Upper lobe of left lung (tissue), 6 donors: Measurements from ENCODE around the gene PTPN13. TPM values are rescaled to one million over a fixed set of nuclear protein-coding genes. Genes with fewer than 3 reads are reported as not detected.
A peak's percentile ranks its signal among the peaks of the same experiment; 100 is the strongest.

Source experiments
- ATAC-seq, 2 donors: fragments of 200-7000 bp; cut with Tn5 transposase; one replicate each; pipeline ENCODE4 v1.9.1; 2022; ENCODE audit warnings: mild to moderate bottlenecking in 2 of 2, moderate library complexity in 2 of 2; ENCODE audit not compliant: low FRiP score in 2 of 2
- DNase-seq, 2 donors: peaks; one replicate each; pipeline ENCODE4 v3.0.0-alpha.2; 2019 to 2020
- H3K27ac ChIP-seq, 4 donors: fragments of 200-600 bp; sonication (generic); one replicate each; pipeline ENCODE4 v1.5.1; 2016 to 2019
- H3K27me3 ChIP-seq, 4 donors: fragments of 200-600 bp; sonication (generic); one replicate each; pipeline ENCODE4 v1.5.1; 2017 to 2019
- H3K36me3 ChIP-seq, 4 donors: fragments of 200-600 bp; sonication (generic); one replicate each; pipeline ENCODE4 v1.5.1; 2016 to 2019
- H3K4me1 ChIP-seq, 4 donors: fragments of 200-600 bp; sonication (generic); one replicate each; pipeline ENCODE4 v1.5.1; 2018 to 2019
- H3K4me3 ChIP-seq, 4 donors: fragments of 200-600 bp; sonication (generic); one replicate each; pipeline ENCODE4 v1.5.1; 2017 to 2019; ENCODE audit warnings: mild to moderate bottlenecking in 2 of 4, moderate library complexity in 1 of 4
- H3K9me3 ChIP-seq, 4 donors: fragments of 200-600 bp; sonication (generic); one replicate each; pipeline ENCODE4 v1.5.1; 2018 to 2019
- EP300 ChIP-seq, 4 donors: sonication (generic); formaldehyde crosslinking; IDR thresholded peaks; one replicate each; pipeline ENCODE4 v1.5.1; 2017; ENCODE audit warnings: antibody characterized with exemption in 4 of 4, control low read depth in 2 of 4
- POLR2A ChIP-seq, 4 donors: fragments of 450-650 bp; IDR thresholded peaks; one replicate each; pipeline ENCODE4 v1.5.1; 2016 to 2017; ENCODE audit warnings: antibody characterized with exemption in 4 of 4, mild to moderate bottlenecking in 2 of 4
- POLR2AphosphoS5 ChIP-seq, 2 donors: sonication (generic); formaldehyde crosslinking; IDR thresholded peaks; one replicate each; pipeline ENCODE4 v1.5.1; 2017; ENCODE audit warnings: antibody characterized with exemption in 2 of 2
- whole genome bisulfite sequencing, 2 donors: methylation state at CpG; one replicate each; pipeline ENCODE4 v1.1.5; 2017 to 2018; 5-methylcytosine and 5-hydroxymethylcytosine counted together
- total RNA-seq, 6 donors: library from RNA; depleted of rRNA in 4 of 6; stranded (reverse); fragments of >200 nt in 4 of 6; gene quantifications; one replicate each; pipeline versions ENCODE4 v1.1.0 to v1.2.1, GENCODE V29; 2016 to 2021
- TF ChIP-seq, protein P1 (sequence below), 6 experiments: fragments of 450-650 bp in 4 of 6; fragments of 200-600 bp in 2 of 6; sonication (generic) in 2 of 6; IDR thresholded peaks; one replicate each; pipeline ENCODE4 v1.5.1; 2016 to 2019; ENCODE audit warnings: antibody characterized with exemption in 6 of 6
- donor health status: DM: no; HTN: no; CAD: no; lungs with moderate emphysema.
- donor health status: DM: no; HTN: yes; CAD: no; lungs with severe emphysema.

Gene PTPN13
- total RNA-seq, 6 donors from 2014 or later, result 50.1 to 163 (median 96.7) TPM

DNA sequence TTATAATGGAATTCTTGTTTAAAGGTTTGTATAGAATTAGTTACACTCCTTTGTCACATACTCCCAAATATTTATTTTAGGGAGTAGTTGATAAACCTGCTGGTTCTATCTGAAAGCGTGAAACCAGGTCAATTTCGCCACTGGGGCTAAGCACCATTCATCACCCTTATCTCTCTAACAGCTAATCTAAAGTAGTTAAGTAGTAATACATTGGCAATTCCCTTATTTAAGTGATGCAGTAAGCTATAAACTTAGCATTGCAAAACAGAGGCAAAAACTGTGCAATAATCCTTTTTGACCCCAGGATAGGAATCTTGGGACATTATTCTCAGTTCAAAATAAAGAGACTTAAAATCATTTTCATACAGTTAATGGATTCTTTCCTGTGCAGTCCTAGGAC, 33.7 kb upstream of the PTPN13 start:
- 33 to 41% methylated on average over 2 of the region's 2 CpGs for WGBS, 2 donors
- Histone ChIP-seq H3K4me3 (no peak overlapping the region), H3K27ac (peak overlapping the region in 2 of 4 donors; percentile 0 to 13), H3K4me1 (peaks cover 0 to 26% (median 10%) of the 10 kb centered on the region in 4 donors), H3K36me3 (no peaks in the 10 kb centered on the region), H3K27me3 (no peaks in the 10 kb centered on the region), H3K9me3 (no peaks in the 10 kb centered on the region)
- ATAC-seq (no peak), DNase-seq (peak in 1 of 2 donors; percentile 48)
- TF ChIP-seq, protein P1, sequence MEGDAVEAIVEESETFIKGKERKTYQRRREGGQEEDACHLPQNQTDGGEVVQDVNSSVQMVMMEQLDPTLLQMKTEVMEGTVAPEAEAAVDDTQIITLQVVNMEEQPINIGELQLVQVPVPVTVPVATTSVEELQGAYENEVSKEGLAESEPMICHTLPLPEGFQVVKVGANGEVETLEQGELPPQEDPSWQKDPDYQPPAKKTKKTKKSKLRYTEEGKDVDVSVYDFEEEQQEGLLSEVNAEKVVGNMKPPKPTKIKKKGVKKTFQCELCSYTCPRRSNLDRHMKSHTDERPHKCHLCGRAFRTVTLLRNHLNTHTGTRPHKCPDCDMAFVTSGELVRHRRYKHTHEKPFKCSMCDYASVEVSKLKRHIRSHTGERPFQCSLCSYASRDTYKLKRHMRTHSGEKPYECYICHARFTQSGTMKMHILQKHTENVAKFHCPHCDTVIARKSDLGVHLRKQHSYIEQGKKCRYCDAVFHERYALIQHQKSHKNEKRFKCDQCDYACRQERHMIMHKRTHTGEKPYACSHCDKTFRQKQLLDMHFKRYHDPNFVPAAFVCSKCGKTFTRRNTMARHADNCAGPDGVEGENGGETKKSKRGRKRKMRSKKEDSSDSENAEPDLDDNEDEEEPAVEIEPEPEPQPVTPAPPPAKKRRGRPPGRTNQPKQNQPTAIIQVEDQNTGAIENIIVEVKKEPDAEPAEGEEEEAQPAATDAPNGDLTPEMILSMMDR (IDR thresholded peaks at IDR 0.05), result no peak
- no peak for TF ChIP-seq EP300 (IDR thresholded peaks at IDR 0.05)
- no peak for TF ChIP-seq POLR2A (IDR thresholded peaks at IDR 0.05)
- TF ChIP-seq POLR2AphosphoS5 (IDR thresholded peaks at IDR 0.05), result no peak

- peak overlapping the region in 2 of 4 donors; percentile 13 to 19 for H3K27ac ChIP-seq
- no peaks in the 10 kb centered on the region for H3K27me3 ChIP-seq
- no peaks in the 10 kb centered on the region for H3K36me3 ChIP-seq
- no peaks in the 10 kb centered on the region for H3K9me3 ChIP-seq
- no peak for DNase-seq
- H3K4me1 ChIP-seq, result peaks cover 0 to 26% (median 10%) of the 10 kb centered on the region in 4 donors
- no peak overlapping the region for H3K4me3 ChIP-seq
- ATAC-seq, result no peak
- 39 to 43% methylated on average over 1 of the region's 1 CpG for WGBS, 2 donors
- TF ChIP-seq POLR2A (IDR thresholded peaks at IDR 0.05) (no peak), EP300 (IDR thresholded peaks at IDR 0.05) (no peak), POLR2AphosphoS5 (IDR thresholded peaks at IDR 0.05) (no peak)
- TF ChIP-seq, protein P1 (IDR thresholded peaks at IDR 0.05), result no peak
Measured at GRCh38 chr4:86561256-86561655, 32.9 kb upstream of the PTPN13 start.

DNA sequence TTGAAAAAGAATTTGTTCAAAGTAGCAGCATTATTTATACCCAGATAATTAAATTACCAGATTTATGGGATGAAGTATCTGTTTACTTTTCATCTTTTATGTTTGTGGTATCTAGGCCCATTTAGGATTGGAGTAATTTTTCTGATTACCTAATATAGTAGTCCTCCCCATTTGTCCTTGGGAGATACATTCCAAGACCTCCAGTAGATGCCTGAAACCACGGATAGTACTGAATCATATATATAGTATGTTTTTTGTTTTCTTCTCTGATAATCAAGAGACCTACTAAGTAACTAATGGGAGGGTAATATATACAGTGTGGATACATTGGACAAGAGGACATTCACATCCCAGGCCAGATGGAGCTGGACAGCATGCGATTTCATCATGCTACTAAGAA, 30.7 kb upstream of the PTPN13 start:
- no peak for ATAC-seq
- Histone ChIP-seq H3K4me3 (no peak overlapping the region), H3K27me3 (no peaks in the 10 kb centered on the region), H3K9me3 (no peaks in the 10 kb centered on the region), H3K36me3 (no peaks in the 10 kb centered on the region), H3K27ac (no peak overlapping the region), H3K4me1 (peaks cover 0 to 20% (median 10%) of the 10 kb centered on the region in 4 donors)
- DNase-seq, result no peak
- TF ChIP-seq POLR2A (IDR thresholded peaks at IDR 0.05) (no peak), POLR2AphosphoS5 (IDR thresholded peaks at IDR 0.05) (no peak), EP300 (IDR thresholded peaks at IDR 0.05) (no peak)
- TF ChIP-seq, protein P1 (IDR thresholded peaks at IDR 0.05), result no peak
- WGBS, 2 donors, result 89 to 91% methylated on average over 2 of the region's 2 CpGs

GRCh38 chr4:86564795-86565194, 29.3 kb upstream of the PTPN13 start:
- DNase-seq, result peak in 1 of 2 donors; percentile 63
- WGBS, 2 donors, result 59 to 70% methylated on average over 5 of the region's 5 CpGs
- no peaks in the 10 kb centered on the region for H3K36me3 ChIP-seq
- no peaks in the 10 kb centered on the region for H3K27me3 ChIP-seq
- peaks cover 0 to 20% (median 10%) of the 10 kb centered on the region in 4 donors for H3K4me1 ChIP-seq
- peak; percentile 10 to 74 for ATAC-seq
- no peaks in the 10 kb centered on the region for H3K9me3 ChIP-seq
- H3K27ac ChIP-seq, result no peak overlapping the region
- no peak overlapping the region for H3K4me3 ChIP-seq
- TF ChIP-seq, protein P1 (IDR thresholded peaks at IDR 0.05), result no peak

DNA sequence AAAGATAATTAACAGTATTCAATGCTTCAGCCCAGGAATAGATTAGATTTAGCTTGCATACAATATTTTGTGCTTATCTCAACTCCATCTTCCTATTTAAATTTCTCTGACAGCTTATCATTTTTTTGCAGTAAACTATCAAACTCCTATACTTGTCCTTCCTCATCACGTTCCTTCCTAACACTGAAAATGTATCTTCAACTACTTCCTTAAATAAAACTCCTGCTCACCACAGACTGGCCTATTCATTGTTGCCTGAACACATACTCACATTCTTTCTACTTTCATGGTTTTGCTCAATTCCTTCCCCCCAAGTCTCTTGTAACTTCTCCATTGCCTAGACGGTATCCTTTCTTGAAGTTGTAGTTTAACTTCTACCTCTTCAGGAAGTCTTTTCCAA, 28.5 kb upstream of the PTPN13 start:
- TF ChIP-seq EP300 (IDR thresholded peaks at IDR 0.05), result no peak
- TF ChIP-seq POLR2A (IDR thresholded peaks at IDR 0.05), result no peak
- TF ChIP-seq, protein P1 (IDR thresholded peaks at IDR 0.05), result no peak
- TF ChIP-seq POLR2AphosphoS5 (IDR thresholded peaks at IDR 0.05), result no peak
- ATAC-seq (no peak), DNase-seq (no peak)
- peaks cover 0 to 19% (median 10%) of the 10 kb centered on the region in 4 donors for H3K4me1 ChIP-seq
- WGBS, 2 donors, result 44 to 64% methylated on average over 2 of the region's 2 CpGs
- no peaks in the 10 kb centered on the region for H3K9me3 ChIP-seq
- no peaks in the 10 kb centered on the region for H3K36me3 ChIP-seq
- H3K4me3 ChIP-seq, result no peak overlapping the region
- no peaks in the 10 kb centered on the region for H3K27me3 ChIP-seq
- no peak overlapping the region for H3K27ac ChIP-seq
